ENCODE measurements around the gene MEDAG.

Gene MEDAG

DNA sequence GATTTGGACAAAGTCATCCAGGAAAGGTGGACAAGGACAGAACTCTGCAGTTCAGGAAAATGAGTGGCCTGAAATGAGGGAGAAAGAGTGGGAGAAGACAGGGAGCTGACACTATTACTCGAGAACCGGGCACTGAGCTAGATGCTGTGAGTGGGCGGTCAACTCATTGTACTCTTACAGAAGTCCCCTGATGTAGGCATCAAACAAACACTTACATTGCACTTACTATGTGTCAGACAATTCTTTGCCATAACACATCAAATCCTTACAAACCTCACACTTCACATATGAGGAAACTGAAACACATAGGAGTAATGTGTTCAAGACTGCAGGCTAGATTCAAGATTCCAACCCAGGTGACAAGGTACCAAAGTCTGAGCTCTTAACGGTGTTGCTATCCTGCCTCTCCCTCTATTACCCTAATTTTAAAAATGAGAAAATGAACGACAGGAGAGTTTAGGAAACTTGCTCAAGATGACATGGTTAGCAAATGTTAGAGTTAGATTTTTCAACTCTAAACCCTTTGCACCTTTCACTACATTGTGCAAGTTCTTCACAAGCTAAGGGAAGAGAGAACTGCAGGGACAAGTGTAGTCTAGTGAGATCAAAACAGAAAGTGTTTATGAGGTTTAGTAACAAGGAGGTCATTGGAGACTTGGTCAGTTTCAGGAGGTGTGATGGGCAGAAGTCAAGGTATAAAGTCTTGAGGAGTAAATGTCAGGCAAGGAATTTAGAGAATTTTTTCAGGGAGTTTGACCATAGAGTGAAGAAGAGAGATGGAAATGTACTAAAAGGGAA, 4.9 kb upstream of the MEDAG start:
- TF ChIP-seq CTCF (conservative IDR thresholded peaks at IDR 0.05; ENCODE audit: low read length) (no peak), EZH2phosphoT487 (IDR thresholded peaks at IDR 0.05; ENCODE audit: borderline replicate concordance) (no peak)
- Histone ChIP-seq H4K20me1 (ENCODE audit: insufficient read depth, low read length, poor library complexity, severe bottlenecking) (no peaks in the 10 kb centered on the region), H3F3A (ENCODE audit: low read depth) (no peaks in the 10 kb centered on the region), H3K9me2 (replicated peaks; ENCODE audit: low read depth, low read length) (no peaks in the 10 kb centered on the region), H3K4me3 (ENCODE audit: low read length, poor library complexity, severe bottlenecking) (no peak overlapping the region), H3K4me1 (ENCODE audit: insufficient read depth, low read length, poor library complexity, severe bottlenecking) (peaks cover 4% of the 10 kb centered on the region), H3K9me3 (ENCODE audit: insufficient read depth, low read depth, low read length) (no peaks in the 10 kb centered on the region), H3K36me3 (ENCODE audit: insufficient read depth, low read length) (no peaks in the 10 kb centered on the region), H2AFZ (ENCODE audit: low read length) (no peak overlapping the region), H3K4me2 (ENCODE audit: low read depth, low read length, poor library complexity, severe bottlenecking) (no peak overlapping the region), H3K27me3 (ENCODE audit: insufficient read depth, low read length, poor library complexity, severe bottlenecking) (peaks cover 6% of the 10 kb centered on the region), H3K79me2 (ENCODE audit: insufficient read depth, low read length) (no peaks in the 10 kb centered on the region), H3K9ac (ENCODE audit: low read depth, low read length, poor library complexity, severe bottlenecking) (no peak overlapping the region)

DNA sequence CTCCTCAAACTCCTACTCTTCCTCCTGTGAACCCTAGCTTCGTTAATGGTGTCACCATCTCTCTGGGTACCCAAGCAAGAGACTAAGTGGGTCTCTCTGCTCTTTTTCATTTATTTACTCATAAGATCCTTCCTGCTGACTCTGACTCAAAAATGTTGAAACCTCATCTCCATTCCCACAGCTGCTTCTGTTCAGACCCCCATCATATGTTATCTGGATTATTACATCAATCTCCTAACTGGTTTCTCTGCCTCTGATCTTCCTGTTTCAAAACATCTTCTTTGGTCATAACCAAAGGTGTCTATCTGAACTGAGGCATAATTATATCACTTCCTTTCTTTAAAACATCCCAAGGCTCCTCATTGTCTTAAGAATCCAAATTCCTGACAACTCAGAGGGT, 2.0 kb upstream of the MEDAG start:
- no peak overlapping the region for H2AFZ ChIP-seq (ENCODE audit: low read length)
- H3K4me2 ChIP-seq (ENCODE audit: low read depth, low read length, poor library complexity, severe bottlenecking), result no peak overlapping the region
- no peaks in the 10 kb centered on the region for H3K9me2 ChIP-seq (replicated peaks; ENCODE audit: low read depth, low read length)
- no peaks in the 10 kb centered on the region for H3F3A ChIP-seq (ENCODE audit: low read depth)
- no peaks in the 10 kb centered on the region for H3K79me2 ChIP-seq (ENCODE audit: insufficient read depth, low read length)
- H3K27me3 ChIP-seq (ENCODE audit: insufficient read depth, low read length, poor library complexity, severe bottlenecking), result peaks cover 6% of the 10 kb centered on the region
- no peak overlapping the region for H3K9ac ChIP-seq (ENCODE audit: low read depth, low read length, poor library complexity, severe bottlenecking)
- H3K36me3 ChIP-seq (ENCODE audit: insufficient read depth, low read length), result no peaks in the 10 kb centered on the region
- TF ChIP-seq EZH2phosphoT487 (IDR thresholded peaks at IDR 0.05; ENCODE audit: borderline replicate concordance), result no peak
- TF ChIP-seq CTCF (conservative IDR thresholded peaks at IDR 0.05; ENCODE audit: low read length), result no peak
- no peak overlapping the region for H3K4me3 ChIP-seq (ENCODE audit: low read length, poor library complexity, severe bottlenecking)
- no peaks in the 10 kb centered on the region for H4K20me1 ChIP-seq (ENCODE audit: insufficient read depth, low read length, poor library complexity, severe bottlenecking)
- H3K9me3 ChIP-seq (ENCODE audit: insufficient read depth, low read depth, low read length), result no peaks in the 10 kb centered on the region
- peaks cover 20% of the 10 kb centered on the region for H3K4me1 ChIP-seq (ENCODE audit: insufficient read depth, low read length, poor library complexity, severe bottlenecking)

DNA sequence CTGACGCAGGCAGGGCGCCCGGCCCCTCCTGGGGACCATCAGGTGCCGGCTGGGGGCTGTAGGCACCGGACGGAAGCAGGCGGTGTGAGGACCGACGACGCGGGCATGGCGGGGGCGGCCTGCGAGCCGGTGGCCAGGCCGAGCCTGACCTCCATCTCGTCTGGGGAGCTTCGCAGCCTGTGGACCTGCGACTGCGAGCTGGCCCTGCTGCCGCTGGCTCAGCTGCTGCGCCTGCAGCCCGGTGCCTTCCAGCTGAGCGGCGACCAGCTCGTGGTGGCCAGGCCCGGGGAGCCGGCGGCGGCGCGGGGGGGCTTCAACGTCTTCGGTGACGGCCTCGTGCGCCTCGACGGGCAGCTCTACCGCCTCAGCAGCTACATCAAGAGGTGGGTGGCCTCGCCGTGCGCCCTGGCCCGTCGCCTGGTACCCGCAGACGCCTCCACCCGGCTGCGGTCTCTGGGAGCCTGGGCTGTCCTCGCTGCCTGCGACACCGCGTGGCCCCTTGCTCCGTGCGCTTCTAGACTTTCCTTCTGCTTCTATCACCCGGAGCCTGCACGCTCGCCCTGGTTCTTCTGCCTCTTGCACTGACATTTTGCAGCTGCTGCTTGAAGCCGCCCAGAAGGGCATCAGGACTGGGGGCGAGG, 460 bp downstream of the MEDAG start:
- no peaks in the 10 kb centered on the region for H3K9me2 ChIP-seq (replicated peaks; ENCODE audit: low read depth, low read length)
- no peaks in the 10 kb centered on the region for H3K79me2 ChIP-seq (ENCODE audit: insufficient read depth, low read length)
- no peak overlapping the region for H2AFZ ChIP-seq (ENCODE audit: low read length)
- H3F3A ChIP-seq (ENCODE audit: low read depth), result no peaks in the 10 kb centered on the region
- H3K9ac ChIP-seq (ENCODE audit: low read depth, low read length, poor library complexity, severe bottlenecking), result no peak overlapping the region
- no peak for TF ChIP-seq EZH2phosphoT487 (IDR thresholded peaks at IDR 0.05; ENCODE audit: borderline replicate concordance)
- TF ChIP-seq CTCF (conservative IDR thresholded peaks at IDR 0.05; ENCODE audit: low read length), result no peak
- H3K4me3 ChIP-seq (ENCODE audit: low read length, poor library complexity, severe bottlenecking), result no peak overlapping the region
- no peak overlapping the region for H3K4me2 ChIP-seq (ENCODE audit: low read depth, low read length, poor library complexity, severe bottlenecking)
- H3K27me3 ChIP-seq (ENCODE audit: insufficient read depth, low read length, poor library complexity, severe bottlenecking), result peaks cover 6% of the 10 kb centered on the region
- peaks cover 23% of the 10 kb centered on the region for H3K4me1 ChIP-seq (ENCODE audit: insufficient read depth, low read length, poor library complexity, severe bottlenecking)
- no peaks in the 10 kb centered on the region for H4K20me1 ChIP-seq (ENCODE audit: insufficient read depth, low read length, poor library complexity, severe bottlenecking)
- no peaks in the 10 kb centered on the region for H3K36me3 ChIP-seq (ENCODE audit: insufficient read depth, low read length)
- H3K9me3 ChIP-seq (ENCODE audit: insufficient read depth, low read depth, low read length), result no peaks in the 10 kb centered on the region
